Lung (tissue), 12 donors: ENCODE data around the gene CARD14. TPM values are rescaled to one million over a fixed set of nuclear protein-coding genes. Genes with fewer than 3 reads are reported as not detected.

Experiments used
- ATAC-seq: fragments of 200-7000 bp; cut with Tn5 transposase; one replicate; pipeline ENCODE4 v1.9.1; 2020; ENCODE audit warnings: moderate number of reproducible peaks; ENCODE audit not compliant: insufficient read depth, low FRiP score
- DNase-seq, 3 donors: peaks; one replicate each; pipeline ENCODE4 v3.0.0-alpha.2; 2013 to 2017
- H3K27ac ChIP-seq, 2 donors: one replicate each; pipeline ENCODE4 v1.5.1; 2013; ENCODE audit warnings: mild to moderate bottlenecking in 2 of 2, moderate library complexity in 2 of 2, control low read depth in 1 of 2, inconsistent platforms in 1 of 2, low read depth in 1 of 2, low read length in 1 of 2
- H3K27me3 ChIP-seq, 3 donors: one replicate each; pipeline ENCODE4 v1.5.1; 2013; ENCODE audit warnings: low read length in 2 of 3; ENCODE audit not compliant: control insufficient read depth in 3 of 3, insufficient read depth in 3 of 3
- H3K36me3 ChIP-seq, 4 donors: one replicate each; pipeline ENCODE4 v1.5.1; 2013; ENCODE audit warnings: low read length in 4 of 4, mild to moderate bottlenecking in 1 of 4, moderate library complexity in 1 of 4; ENCODE audit not compliant: control insufficient read depth in 4 of 4, insufficient read depth in 4 of 4
- H3K4me1 ChIP-seq, 5 donors: one replicate each; pipeline ENCODE4 v1.5.1; 2013; ENCODE audit warnings: low read length in 5 of 5, mild to moderate bottlenecking in 2 of 5, moderate library complexity in 1 of 5; ENCODE audit not compliant: control insufficient read depth in 5 of 5, insufficient read depth in 5 of 5
- H3K4me3 ChIP-seq: one replicate; pipeline ENCODE4 v1.5.1; 2013; ENCODE audit warnings: mild to moderate bottlenecking, control low read depth, moderate library complexity
- H3K9ac ChIP-seq, 2 donors: one replicate each; pipeline ENCODE4 v1.5.1; 2013; ENCODE audit warnings: low read length in 2 of 2, control low read depth in 1 of 2; ENCODE audit not compliant: insufficient read depth in 1 of 2
- H3K9me3 ChIP-seq, 4 donors: one replicate each; pipeline ENCODE4 v1.5.1; 2013; ENCODE audit warnings: low read length in 3 of 4, mild to moderate bottlenecking in 1 of 4, moderate library complexity in 1 of 4; ENCODE audit not compliant: control insufficient read depth in 4 of 4, insufficient read depth in 3 of 4
- CTCF ChIP-seq: IDR thresholded peaks from 2 replicates; pipeline ENCODE4 v1.5.1; 2012; ENCODE audit warnings: mild to moderate bottlenecking; ENCODE audit errors: control extremely low read depth, extremely low read depth
- WGBS, 2 donors: extraction: QIAGEN DNeasy Blood & Tissue Kit; methylation state at CpG; one replicate each; pipeline ENCODE4 v1.1.7; 2013; 5-methylcytosine and 5-hydroxymethylcytosine counted together
- polyA plus RNA-seq, 2 donors: library from polyadenylated mRNA; stranded (reverse); fragments of 200-250 nt; gene quantifications; one replicate each; pipeline ENCODE4 v1.2.1, GENCODE V29; 2013
- total RNA-seq, 2 donors: library from RNA; depleted of rRNA in 1 of 2; stranded (reverse); fragments of >200 nt in 1 of 2; gene quantifications; one replicate each; pipeline ENCODE4 v1.2.1, GENCODE V29; 2014 to 2021
- donor health status: control.
- donor health status: control.
- donor health status: Bipolar disorder and iron deficiency.
- donor health status: healthy.
- donor health status: DM: yes; HTN: yes; CAD: no.

Gene CARD14
- total and polyA plus RNA-seq, 4 donors = 0.50 to 1.8 (median 1.2) TPM

- DNase-seq = peak; percentile 26 to 49 (median 30)
- TF ChIP-seq CTCF = no peak
- 81 to 89% methylated on average over 6 of the region's 6 CpGs for WGBS, 2 donors
- no peak for ATAC-seq
- Histone ChIP-seq H3K9me3 (peaks cover 0 to 3% (median 0%) of the 10 kb centered on the region in 4 donors), H3K4me1 (peaks cover 0 to 5% (median 0%) of the 10 kb centered on the region in 5 donors), H3K36me3 (no peaks in the 10 kb centered on the region), H3K27me3 (no peaks in the 10 kb centered on the region), H3K4me3 (no peak overlapping the region), H3K9ac (no peak overlapping the region), H3K27ac (no peak overlapping the region)
Measured at GRCh38 chr17:80166446-80166845, 3.4 kb upstream of the CARD14 start.

GRCh38 chr17:80168371-80168770 lies 1.5 kb upstream of the CARD14 start:
- DNase-seq (peak in 2 of 3 donors; percentile 44 to 54), ATAC-seq (no peak)
- 69 to 91% methylated on average over 5 of the region's 5 CpGs for WGBS, 2 donors
- no peak overlapping the region for H3K9ac ChIP-seq
- H3K4me1 ChIP-seq = peaks cover 0 to 5% (median 0%) of the 10 kb centered on the region in 5 donors
- H3K27me3 ChIP-seq = no peaks in the 10 kb centered on the region
- TF ChIP-seq CTCF = no peak
- no peak overlapping the region for H3K4me3 ChIP-seq
- no peaks in the 10 kb centered on the region for H3K36me3 ChIP-seq
- peaks cover 0 to 3% (median 0%) of the 10 kb centered on the region in 4 donors for H3K9me3 ChIP-seq
- H3K27ac ChIP-seq = no peak overlapping the region

- H3K9me3 ChIP-seq = peaks cover 0 to 3% (median 0%) of the 10 kb centered on the region in 4 donors
- no peak overlapping the region for H3K27ac ChIP-seq
- no peak for TF ChIP-seq CTCF
- no peak overlapping the region for H3K4me3 ChIP-seq
- H3K36me3 ChIP-seq = no peaks in the 10 kb centered on the region
- WGBS, 2 donors = 94 to 98% methylated on average over 5 of the region's 5 CpGs
- ATAC-seq (no peak), DNase-seq (no peak)
- H3K27me3 ChIP-seq = no peaks in the 10 kb centered on the region
- no peak overlapping the region for H3K9ac ChIP-seq
- peaks cover 0 to 5% (median 0%) of the 10 kb centered on the region in 5 donors for H3K4me1 ChIP-seq
Measured at GRCh38 chr17:80169107-80169506, 723 bp upstream of the CARD14 start.

- H3K4me3 ChIP-seq = no peak overlapping the region
- no peaks in the 10 kb centered on the region for H3K36me3 ChIP-seq
- DNase-seq (no peak), ATAC-seq (no peak)
- H3K9ac ChIP-seq = no peak overlapping the region
- peaks cover 0 to 3% (median under 1%) of the 10 kb centered on the region in 4 donors for H3K9me3 ChIP-seq
- peaks cover 0 to 8% (median 0%) of the 10 kb centered on the region in 5 donors for H3K4me1 ChIP-seq
- H3K27me3 ChIP-seq = no peaks in the 10 kb centered on the region
- 91 to 93% methylated on average over 7 of the region's 7 CpGs for WGBS, 2 donors
- H3K27ac ChIP-seq = no peak overlapping the region
- TF ChIP-seq CTCF = no peak
Measured at GRCh38 chr17:80171681-80172080, 1.9 kb downstream of the CARD14 start.
